Iris pigment epithelial cell (primary cell): ENCODE measurements around the gene AUH.

Source experiments
- DNase-seq: peaks from one replicate; pipeline ENCODE4 v3.0.0-alpha.2; 2011; ENCODE audit warnings: low read depth

AUH gene

GRCh38 chr9:91338681-91339080 is 23.0 kb downstream of the AUH start:
- no peak for DNase-seq

GRCh38 chr9:91336786-91337185 is 24.9 kb downstream of the AUH start:
- DNase-seq: no peak

DNA sequence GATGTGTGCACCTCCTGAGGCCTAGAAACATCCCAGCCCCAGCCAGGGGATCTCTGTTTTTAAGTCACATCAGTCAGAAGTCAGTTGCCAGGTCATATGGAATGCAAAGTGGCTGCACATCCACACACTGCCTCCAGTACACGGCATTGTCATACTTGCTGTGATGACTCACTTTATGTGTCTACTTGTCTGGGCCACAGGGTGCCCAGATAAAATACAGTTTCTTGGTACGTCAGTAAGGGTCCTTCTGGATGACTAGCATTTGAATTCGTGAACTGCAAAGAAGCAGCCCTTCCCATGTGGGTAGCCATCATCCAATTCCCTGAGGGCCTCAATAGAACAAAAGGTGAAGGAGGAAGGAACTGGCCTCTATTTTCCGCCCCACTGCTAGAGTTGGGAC is 27.7 kb downstream of the AUH start:
- DNase-seq: peak; percentile 8

DNA sequence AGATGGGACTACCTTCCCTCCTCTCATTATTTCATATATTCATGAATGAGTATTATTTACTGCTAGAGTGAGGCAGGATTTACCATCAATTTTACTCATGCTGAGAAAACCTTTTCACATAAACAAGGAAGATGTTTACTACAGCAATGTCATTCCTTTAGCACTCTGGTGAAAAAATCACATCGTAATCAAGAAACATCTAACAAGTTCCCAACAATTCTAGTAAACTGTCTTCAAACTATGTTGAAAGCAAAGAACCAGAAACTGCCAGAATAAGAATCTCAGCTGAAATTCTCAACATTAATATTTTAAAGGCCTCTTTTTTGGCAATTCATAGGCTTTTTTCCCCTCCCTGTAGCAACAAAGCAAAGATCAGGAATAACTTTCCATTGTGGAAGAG is 28.2 kb downstream of the AUH start:
- DNase-seq: no peak

GRCh38 chr9:91332546-91333231 is 29.0 kb downstream of the AUH start:
- no peak for DNase-seq

DNA sequence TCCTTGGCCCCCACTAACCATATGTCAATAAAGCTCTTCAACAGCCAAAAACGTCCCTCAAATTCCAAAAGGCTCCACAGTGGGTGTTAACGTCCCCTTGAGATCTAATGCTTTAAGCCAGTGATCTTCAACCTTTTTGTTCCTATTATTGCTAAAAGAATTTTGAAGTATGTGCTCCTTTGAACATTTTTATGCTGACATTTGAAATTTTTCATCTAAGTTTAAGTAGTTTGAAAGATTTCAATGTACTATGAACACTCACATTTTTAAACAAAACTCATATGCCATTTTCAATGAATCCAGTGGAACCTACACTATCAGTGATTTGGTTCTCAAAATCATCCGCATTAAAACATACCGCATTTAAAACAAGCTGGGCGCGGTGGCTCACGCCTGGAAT is 29.9 kb downstream of the AUH start:
- no peak for DNase-seq

DNA sequence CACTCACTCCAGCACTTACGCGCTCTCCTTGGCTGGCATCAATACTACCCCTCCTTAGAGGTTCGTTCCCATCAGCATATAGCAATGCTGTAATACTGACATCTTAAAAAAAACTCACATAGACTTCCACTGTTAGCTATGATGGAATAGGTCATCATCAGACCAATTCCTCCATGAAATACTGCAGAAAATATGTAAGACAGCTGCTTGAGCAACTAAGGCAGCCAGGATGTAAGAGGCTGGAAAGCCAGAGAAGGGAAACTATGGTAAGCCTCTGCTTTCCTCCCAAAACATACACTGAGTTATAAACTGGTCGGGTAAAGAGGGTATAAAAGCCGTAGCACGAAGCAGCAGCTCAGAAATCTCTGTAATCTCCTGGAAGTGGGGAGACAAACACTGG is 33.5 kb downstream of the AUH start:
- DNase-seq: peak; percentile 12

DNA sequence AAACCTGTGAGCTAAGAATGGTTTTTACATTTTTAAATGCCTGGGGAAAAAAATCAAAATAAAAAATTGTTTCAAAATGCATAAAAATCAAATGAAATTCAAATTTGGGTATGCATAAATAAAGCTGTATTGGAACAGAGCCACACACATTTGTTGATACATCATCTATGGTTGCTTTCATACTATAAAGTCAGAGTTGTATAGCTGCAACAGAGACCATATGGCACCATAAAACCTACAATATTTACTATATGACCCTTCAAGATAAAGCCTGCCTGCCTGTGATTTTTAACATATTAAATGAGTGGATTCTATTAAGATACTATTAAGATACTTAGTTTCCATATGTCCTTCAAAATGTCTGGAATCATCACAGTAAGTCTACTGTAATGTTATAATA is 40.0 kb downstream of the AUH start:
- no peak for DNase-seq

GRCh38 chr9:91320299-91320698 is 41.4 kb downstream of the AUH start:
- DNase-seq: no peak

DNA sequence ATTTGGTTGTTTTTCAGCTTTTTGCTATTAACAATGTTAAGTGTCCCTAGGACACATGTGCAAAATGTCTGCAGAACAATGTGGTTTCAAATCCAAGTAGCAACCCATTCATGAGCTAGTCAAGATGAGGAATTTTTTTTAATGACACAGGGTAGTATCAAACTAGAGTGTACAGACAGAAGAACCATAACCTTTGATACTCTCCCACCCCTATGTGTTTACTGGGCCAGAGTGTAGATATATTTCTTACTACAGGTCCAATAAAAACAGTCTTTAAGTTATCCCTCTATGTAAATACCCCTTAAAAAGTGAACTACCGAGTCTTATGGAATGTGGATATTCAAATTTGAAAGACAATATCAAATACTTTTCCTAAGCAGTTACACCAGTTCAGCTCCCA is 45.6 kb downstream of the AUH start:
- no peak for DNase-seq

- no peak for DNase-seq
These were observed 46.5 kb downstream of the AUH start for GRCh38 chr9:91315191-91315590.

DNA sequence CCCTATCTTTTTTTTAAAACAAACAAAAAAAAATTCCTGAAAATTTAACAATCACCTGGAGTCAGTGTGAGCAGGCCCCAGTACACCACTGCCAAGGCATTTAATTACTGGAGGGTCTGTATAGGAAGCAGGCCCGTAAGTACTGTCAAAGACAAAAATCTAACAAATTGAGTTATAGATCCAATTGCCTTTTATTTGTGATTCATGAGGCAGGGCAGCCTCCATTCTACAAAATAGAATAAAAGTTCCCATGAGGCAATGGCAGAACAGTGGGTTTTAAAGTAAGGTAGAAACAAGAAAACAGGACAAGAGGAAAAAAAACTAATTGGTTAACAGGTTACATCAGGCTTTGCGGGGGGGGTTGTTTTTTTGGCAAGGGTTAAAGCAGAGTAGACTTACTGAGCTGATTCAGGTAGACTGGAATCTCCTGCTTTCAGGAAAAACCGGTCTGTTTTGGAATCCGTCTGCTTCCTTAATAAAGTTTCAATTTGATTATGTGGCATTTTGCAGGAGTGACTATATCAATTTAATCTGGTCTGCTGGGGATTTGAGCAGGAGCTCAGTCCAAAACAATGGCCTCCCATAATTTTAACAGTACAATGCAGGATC is 48.9 kb downstream of the AUH start:
- DNase-seq: no peak

GRCh38 chr9:91310037-91310436 is 51.7 kb downstream of the AUH start:
- DNase-seq: no peak

- DNase-seq: no peak
These were observed 53.5 kb downstream of the AUH start for GRCh38 chr9:91308191-91308590.

GRCh38 chr9:91307279-91307678 is 54.4 kb downstream of the AUH start:
- no peak for DNase-seq

- DNase-seq: no peak
These were observed 55.5 kb downstream of the AUH start for GRCh38 chr9:91306296-91306630.

GRCh38 chr9:91305596-91306295 is 56.0 kb downstream of the AUH start:
- DNase-seq: no peak

- DNase-seq: no peak
These were observed 57.8 kb downstream of the AUH start for GRCh38 chr9:91303741-91304415.

DNA sequence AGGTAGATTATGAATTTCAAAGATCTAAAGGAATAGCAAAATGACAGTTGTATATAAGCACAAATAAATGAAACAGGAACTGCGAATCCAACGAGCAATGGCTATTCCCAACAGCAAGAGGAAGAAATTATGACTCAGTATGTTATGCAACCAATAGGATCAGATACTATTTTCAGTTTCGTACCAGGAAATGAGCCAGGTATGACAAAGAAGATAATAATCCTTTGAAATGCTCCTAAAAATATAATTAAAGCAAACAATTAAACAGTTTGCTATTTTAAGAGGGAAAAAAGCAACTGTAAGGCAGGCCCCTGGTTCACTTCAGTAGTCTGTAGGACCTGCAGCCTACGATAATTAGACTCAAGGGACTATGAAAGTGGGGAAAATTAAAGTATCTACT is 58.9 kb downstream of the AUH start:
- peak; percentile 89 for DNase-seq

DNA sequence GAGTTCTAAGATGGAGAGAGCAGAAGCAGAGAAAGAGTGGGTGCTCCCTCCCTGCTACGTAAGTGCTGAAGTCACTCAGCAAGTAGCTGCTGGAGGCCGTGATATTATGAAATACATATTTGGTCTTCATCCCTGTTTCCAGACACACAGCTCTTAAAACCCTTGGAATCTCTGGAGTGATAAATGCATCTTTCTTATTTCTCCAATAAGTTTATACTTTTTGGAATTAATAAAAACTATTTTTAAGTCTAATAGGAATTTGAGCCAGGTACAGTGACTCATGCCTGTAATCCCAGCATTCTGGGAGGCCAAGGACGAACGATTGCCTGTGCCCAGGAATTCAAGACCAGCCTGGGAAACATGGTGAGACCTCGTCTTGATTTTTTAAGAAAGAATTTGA is 60.6 kb downstream of the AUH start:
- DNase-seq: peak; percentile 77

DNA sequence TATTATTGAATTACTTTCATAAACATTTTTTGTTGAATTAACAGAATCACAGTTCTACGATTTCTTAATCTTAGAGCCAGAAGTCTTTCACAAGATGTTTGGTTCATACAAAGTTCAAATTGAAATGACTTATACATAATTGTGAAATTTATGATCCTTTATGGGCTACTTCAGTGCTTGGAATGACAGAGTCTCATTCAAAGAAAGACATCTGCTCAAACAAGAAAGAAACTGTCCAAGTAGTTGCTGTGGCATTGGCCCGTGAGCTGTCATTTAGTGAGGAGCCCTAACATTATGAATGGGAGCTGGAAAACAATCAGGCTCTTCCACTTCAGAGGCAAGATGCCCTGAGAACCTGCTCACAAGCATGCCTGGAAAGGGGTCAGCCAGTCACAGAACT is 63.4 kb downstream of the AUH start:
- peak; percentile 84 for DNase-seq

GRCh38 chr9:91297306-91297705 is 64.4 kb downstream of the AUH start:
- DNase-seq: no peak

DNA sequence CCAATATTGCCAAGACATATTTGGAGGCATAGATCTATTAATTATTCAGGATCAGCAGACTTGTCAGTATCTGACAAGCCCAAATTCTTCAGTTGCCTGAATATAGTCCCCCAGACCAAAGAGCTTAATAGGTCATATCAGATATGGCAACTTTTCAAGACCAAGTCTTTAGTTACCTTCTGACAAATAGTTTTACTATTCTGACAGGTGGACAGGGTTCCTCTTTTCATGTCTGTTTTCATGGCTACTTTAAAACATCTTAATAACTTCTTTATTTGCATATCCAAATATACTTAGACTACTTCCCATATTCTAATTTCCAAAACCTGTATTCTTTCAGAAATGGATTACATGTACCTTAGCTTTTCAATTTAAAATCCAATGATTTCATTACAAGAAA is 65.4 kb downstream of the AUH start:
- no peak for DNase-seq
